Naive thymus-derived CD4-positive, alpha-beta T cell (primary cell): ENCODE results near the gene NR2C2. TPM values are rescaled to one million over a fixed set of nuclear protein-coding genes. Genes with fewer than 3 reads are reported as not detected.

ENCODE experiments used
- ATAC-seq: fragments of 150-1000 bp; cut with Tn5 transposase; 2 replicates; pipeline ENCODE4 v1.10.0; 2021; ENCODE audit warnings: mild to moderate bottlenecking, moderate library complexity
- CTCF ChIA-PET: fragments of 350-600 bp; sonication (Branson Sonifier 250); formaldehyde crosslinking; loops from one replicate; lab custom pipeline; 2021; ENCODE audit warnings: antibody characterized with exemption; lab: Charles Lee
- POLR2A ChIA-PET: fragments of 350-600 bp; sonication (Branson Sonifier 250); formaldehyde crosslinking; loops from one replicate; lab custom pipeline; 2021; ENCODE audit warnings: antibody characterized with exemption, inconsistent platforms; lab: Charles Lee
- DNase-seq, 9 donors: peaks; one replicate each; pipeline versions ENCODE4 v3.0.0 to v3.0.0-alpha.2; 2020 to 2022; ENCODE audit warnings: mixed read lengths in 1 of 9
- H3K27ac ChIP-seq: one replicate; pipeline ENCODE4 v1.7.0; 2013; ENCODE audit warnings: mild to moderate bottlenecking, low read depth, low read length, moderate library complexity
- H3K27me3 ChIP-seq, 2 donors: one replicate each; pipeline ENCODE4 v1.7.0; 2013; ENCODE audit warnings: low read length in 2 of 2, mild to moderate bottlenecking in 2 of 2, moderate library complexity in 2 of 2; ENCODE audit not compliant: control insufficient read depth in 2 of 2, insufficient read depth in 2 of 2
- H3K36me3 ChIP-seq, 3 experiments: 1 replicate in 2 of 3; 2 replicates in 1 of 3; pipeline ENCODE4 v1.7.0; 2013; ENCODE audit warnings: low read length in 3 of 3, mild to moderate bottlenecking in 3 of 3, moderate library complexity in 1 of 3; ENCODE audit not compliant: insufficient read depth in 3 of 3, control insufficient read depth in 2 of 3
- H3K4me1 ChIP-seq, 2 donors: one replicate each; pipeline ENCODE4 v1.7.0; 2013; ENCODE audit warnings: low read length in 2 of 2, mild to moderate bottlenecking in 2 of 2, moderate library complexity in 1 of 2; ENCODE audit not compliant: control insufficient read depth in 2 of 2, insufficient read depth in 2 of 2
- H3K4me3 ChIP-seq: 2 replicates; pipeline ENCODE4 v1.7.0; 2013; ENCODE audit warnings: mild to moderate bottlenecking, low read length
- H3K9me3 ChIP-seq, 3 experiments: 1 replicate in 2 of 3; 2 replicates in 1 of 3; pipeline ENCODE4 v1.7.0; 2013; ENCODE audit warnings: low read length in 3 of 3; ENCODE audit not compliant: control insufficient read depth in 2 of 3
- H3K27ac Mint-ChIP-seq, 9 donors: one replicate each; pipeline ENCODE4 v1.8.0; 2020 to 2022; ENCODE audit warnings: mixed read lengths in 9 of 9, mild to moderate bottlenecking in 8 of 9, moderate library complexity in 5 of 9, inconsistent platforms in 2 of 9
- H3K27me3 Mint-ChIP-seq, 5 donors: one replicate each; pipeline ENCODE4 v1.8.0; 2021 to 2022; ENCODE audit warnings: mixed read lengths in 5 of 5, mild to moderate bottlenecking in 1 of 5
- H3K36me3 Mint-ChIP-seq, 5 donors: one replicate each; pipeline ENCODE4 v1.8.0; 2020 to 2022; ENCODE audit warnings: mixed read lengths in 5 of 5, mild to moderate bottlenecking in 3 of 5, inconsistent platforms in 1 of 5
- H3K4me1 Mint-ChIP-seq, 7 donors: one replicate each; pipeline ENCODE4 v1.8.0; 2020 to 2022; ENCODE audit warnings: mixed read lengths in 7 of 7, mild to moderate bottlenecking in 3 of 7, inconsistent platforms in 1 of 7
- H3K4me3 Mint-ChIP-seq, 10 donors: one replicate each; pipeline ENCODE4 v1.8.0; 2020 to 2022; ENCODE audit warnings: mild to moderate bottlenecking in 10 of 10, mixed read lengths in 10 of 10, moderate library complexity in 6 of 10, inconsistent platforms in 2 of 10
- H3K9me3 Mint-ChIP-seq, 11 donors: one replicate each; pipeline ENCODE4 v1.8.0; 2020 to 2022; ENCODE audit warnings: mixed read lengths in 11 of 11, mild to moderate bottlenecking in 4 of 11, inconsistent platforms in 1 of 11, moderate library complexity in 1 of 11
- intact Hi-C, 2 donors: fragments of 100-400 bp; cut with micrococcal nuclease; formaldehyde crosslinking; loops; one replicate each; pipeline ENCODE4 v1.15.1; 2023
- polyA plus RNA-seq, 2 donors: library from polyadenylated mRNA; unstranded; fragments of 300-500 nt; fragmentation: Illumina TruSeq; gene quantifications; one replicate each; pipeline ENCODE4 v1.2.3, GENCODE V29; 2021
- total RNA-seq, 6 experiments: library from RNA in 5 of 6; stranded (reverse) in 5 of 6; gene quantifications; 1 replicate in 5 of 6; 2 replicates in 1 of 6; pipeline ENCODE4 v1.2.3 and lab custom pipeline; 2021 to 2026

The NR2C2 gene
- total and polyA plus RNA-seq, 7 experiments from 2014 or later, result 12.7 to 96.3 (median 55.7) TPM

DNA sequence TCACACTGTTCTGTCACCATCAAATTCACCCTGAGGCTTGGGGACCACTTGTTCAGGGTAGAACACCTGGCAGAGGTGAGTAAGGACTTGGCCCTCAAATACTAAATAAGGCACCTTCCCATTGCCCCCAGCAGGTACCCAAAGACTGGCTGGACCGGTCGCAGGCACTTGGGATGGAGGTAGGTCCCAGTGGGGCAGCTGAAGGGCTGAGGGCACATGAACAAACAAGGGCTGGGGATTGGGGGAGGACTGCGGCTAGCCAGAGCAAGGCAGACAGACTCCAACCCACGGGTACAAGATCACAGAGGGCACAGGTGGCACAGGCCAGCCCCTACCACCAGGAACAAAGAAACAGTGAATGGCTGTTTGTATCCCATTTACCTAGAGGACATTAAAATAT is 115.9 kb downstream of the NR2C2 start:
- Histone ChIP-seq H3K4me1 (peaks cover 7 to 14% of the 10 kb centered on the region in 2 donors), H3K36me3 (peaks cover 0 to 16% (median 4%) of the 10 kb centered on the region in 3 experiments), H3K27me3 (no peaks in the 10 kb centered on the region), H3K9me3 (no peaks in the 10 kb centered on the region), H3K27ac (no peak overlapping the region), H3K4me3 (no peak overlapping the region)
- Mint-ChIP-seq H3K27me3 (no peaks in the 10 kb centered on the region), H3K4me1 (peaks cover 21 to 36% (median 27%) of the 10 kb centered on the region in 7 donors), H3K4me3 (peak overlapping the region; percentile 94 to 98 (median 96)), H3K36me3 (peaks cover 0 to 16% (median 6%) of the 10 kb centered on the region in 5 donors), H3K27ac (peak overlapping the region in 5 of 9 donors; percentile 11 to 87 (median 68)), H3K9me3 (no peaks in the 10 kb centered on the region)
- ATAC-seq (no peak), DNase-seq (no peak)
- intact Hi-C loops, result loop anchor here in 1 of 2 donors (10.0 kb wide), 1 partner anchor 1638 kb away; the partner anchor contains the start of gene NUP210
- POLR2A ChIA-PET, result no interaction called here
- CTCF ChIA-PET, result no interaction called here

DNA sequence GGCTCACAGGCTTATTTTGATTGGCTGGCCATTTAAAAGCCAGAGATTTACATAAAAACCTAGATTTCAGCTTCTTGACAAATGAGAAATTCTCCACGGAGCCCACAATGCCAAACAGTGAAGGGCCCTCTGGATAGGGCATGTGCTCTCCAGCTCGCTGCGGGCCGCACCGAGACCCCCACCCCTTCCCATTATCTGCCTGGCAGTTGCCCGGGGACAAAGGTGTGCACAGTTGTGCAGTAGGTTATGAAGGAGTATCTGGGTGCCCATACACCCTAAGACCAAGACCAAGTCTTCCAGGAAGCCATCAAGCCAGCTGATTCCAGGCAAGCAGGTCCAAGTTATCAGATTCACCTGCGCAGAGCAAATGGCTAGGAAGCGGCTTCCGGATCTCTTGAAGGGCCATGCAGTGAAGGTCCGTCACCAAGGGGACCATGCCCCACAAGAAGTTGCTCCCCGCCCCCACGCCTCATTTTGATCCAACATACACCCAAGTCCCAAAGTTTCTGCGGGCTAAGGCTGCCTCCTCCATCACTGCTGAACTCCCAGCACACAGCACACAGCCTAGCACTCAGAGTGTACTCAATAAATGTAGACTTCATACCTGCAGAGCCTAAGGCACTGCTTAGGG is 116.4 kb downstream of the NR2C2 start:
- DNase-seq (no peak), ATAC-seq (no peak)
- Histone ChIP-seq H3K4me1 (peaks cover 7 to 14% of the 10 kb centered on the region in 2 donors), H3K36me3 (peaks cover 0 to 11% (median 0%) of the 10 kb centered on the region in 3 experiments), H3K27me3 (no peaks in the 10 kb centered on the region), H3K27ac (peak overlapping the region; percentile 87), H3K9me3 (no peaks in the 10 kb centered on the region), H3K4me3 (peak overlapping the region; percentile 86)
- intact Hi-C loops, result loop anchor here (2.0 to 10.0 kb wide), 2 partner anchors 13 to 1639 kb away; partner anchors contain the start of gene NUP210 (in 1 of the 2)
- H3K36me3 Mint-ChIP-seq, result peaks cover 0 to 11% (median 2%) of the 10 kb centered on the region in 5 donors
- H3K9me3 Mint-ChIP-seq, result no peaks in the 10 kb centered on the region
- POLR2A ChIA-PET, result interaction anchor here (1.1 to 1.5 kb wide), 3 partner anchors 14 to 117 kb away, joined by 3 to 4 read pairs (median 4); no protein-coding TSS in a partner anchor
- H3K27me3 Mint-ChIP-seq, result no peaks in the 10 kb centered on the region
- H3K4me3 Mint-ChIP-seq, result peak overlapping the region; percentile 94 to 98 (median 96)
- peak overlapping the region; percentile 57 to 96 (median 88) for H3K27ac Mint-ChIP-seq
- peaks cover 16 to 31% (median 25%) of the 10 kb centered on the region in 7 donors for H3K4me1 Mint-ChIP-seq
- CTCF ChIA-PET, result interaction anchor here (2.5 kb wide), 1 partner anchor 13 kb away, joined by 14 read pairs; no protein-coding TSS in a partner anchor

DNA sequence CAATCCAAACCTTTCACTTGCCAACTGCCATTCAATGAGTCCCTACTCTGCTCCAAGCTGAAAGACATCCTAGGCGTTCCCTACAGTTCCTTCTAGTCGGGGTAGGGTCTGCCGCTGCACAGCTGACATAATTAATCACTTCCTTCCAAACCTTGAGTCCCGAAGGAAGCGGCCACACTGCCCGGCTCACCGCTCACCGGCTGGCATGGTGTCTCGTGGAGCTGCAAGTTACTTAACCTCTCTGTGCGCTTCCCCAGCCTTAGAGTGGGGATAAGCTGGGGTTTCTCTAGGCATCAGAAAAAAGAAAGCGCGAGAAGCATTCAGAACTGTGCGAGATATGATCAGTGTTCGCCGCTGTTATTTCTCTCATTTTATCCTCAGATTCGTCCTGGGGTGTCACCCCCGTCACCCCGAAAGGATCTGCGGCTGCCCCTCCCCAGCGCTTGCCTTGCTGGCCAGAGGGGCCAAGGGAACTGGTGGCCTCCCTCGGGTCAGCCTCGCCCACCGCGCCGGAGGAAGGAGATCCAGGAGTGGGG is 117.0 kb downstream of the NR2C2 start:
- DNase-seq (peak in 7 of 9 donors; percentile 7 to 45 (median 19)), ATAC-seq (peak; percentile 8)
- H3K4me3 ChIP-seq, result peak overlapping the region; percentile 86

DNA sequence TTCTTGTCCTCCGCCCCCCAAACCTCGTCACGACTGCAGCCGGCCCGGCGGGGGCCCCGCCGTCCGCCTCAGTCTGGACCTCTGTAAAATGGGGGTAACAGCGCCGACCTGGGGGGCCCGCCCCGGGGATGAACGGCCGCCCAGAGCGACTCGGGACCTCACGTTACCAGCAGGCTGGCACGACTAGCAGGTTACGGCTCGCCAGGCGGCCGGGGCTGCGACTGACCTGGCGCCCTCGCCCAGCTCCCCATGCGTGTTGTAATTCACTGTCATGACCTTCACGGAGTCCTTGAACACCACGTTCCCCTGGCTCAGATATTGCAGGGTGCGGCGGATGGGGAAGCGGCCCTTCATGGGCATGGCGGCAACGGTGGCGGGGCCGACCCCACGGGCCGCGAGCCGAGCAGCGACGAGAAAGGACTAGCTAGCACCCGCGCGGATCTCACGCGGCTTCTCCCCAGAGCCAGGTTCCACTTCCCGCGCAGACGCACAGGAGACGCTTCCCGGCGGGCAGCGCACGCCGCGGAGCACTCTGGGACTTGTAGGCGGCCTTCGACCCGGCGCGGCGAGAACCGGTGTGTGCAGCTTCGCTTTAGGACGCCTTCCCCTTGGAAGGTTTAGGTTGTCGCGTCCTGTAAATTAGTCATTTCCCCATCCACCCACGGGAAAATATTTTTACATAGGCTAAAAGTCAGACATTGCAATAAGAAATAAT is 117.6 kb downstream of the NR2C2 start, which contains the start of gene MRPS25:
TSS of gene MRPS25 (minus strand) at position 481 of the 715 bp plus-strand sequence. CDS start at position 360, 121 bp downstream.
- intact Hi-C loops, result loop anchor here (1.0 to 10.0 kb wide), 10 partner anchors 14 to 1640 kb away; partner anchors contain the start of genes CCDC174 (in 2 of the 2), RBSN (in 2 of the 2), BTD (in 1 of the 2) and CHCHD4 (in 1 of the 2)
- POLR2A ChIA-PET, result interaction anchor here (0.5 to 1.6 kb wide), 16 partner anchors 10 to 537 kb away, joined by 3 to 23 read pairs (median 4); partner anchors contain the start of genes BTD, CAPN7, CCDC174 and HACL1

More for the DNA sequence above, 117.0 kb downstream of the NR2C2 start:
- H3K9me3 Mint-ChIP-seq, result no peaks in the 10 kb centered on the region
- peaks cover 0 to 11% (median 0%) of the 10 kb centered on the region in 5 donors for H3K36me3 Mint-ChIP-seq
- H3K4me3 Mint-ChIP-seq, result peak overlapping the region; percentile 94 to 98 (median 96)
- peaks cover 16 to 31% (median 25%) of the 10 kb centered on the region in 7 donors for H3K4me1 Mint-ChIP-seq
- POLR2A ChIA-PET, result interaction anchor here (0.9 to 1.6 kb wide), 12 partner anchors 9 to 537 kb away, joined by 3 to 23 read pairs (median 4); partner anchors contain the start of genes BTD, CAPN7, HACL1 and RBSN
- CTCF ChIA-PET, result interaction anchor here (2.5 kb wide), 1 partner anchor 13 kb away, joined by 14 read pairs; no protein-coding TSS in a partner anchor
- H3K27me3 ChIP-seq, result no peaks in the 10 kb centered on the region
- intact Hi-C loops, result loop anchor here (2.0 to 10.0 kb wide), 2 partner anchors 14 to 1640 kb away; partner anchors contain the start of gene NUP210 (in 1 of the 2)
- H3K4me1 ChIP-seq, result peaks cover 7 to 14% of the 10 kb centered on the region in 2 donors
- no peaks in the 10 kb centered on the region for H3K9me3 ChIP-seq
- peak overlapping the region in 8 of 9 donors; percentile 82 to 96 (median 91) for H3K27ac Mint-ChIP-seq
- peak overlapping the region; percentile 87 for H3K27ac ChIP-seq
- no peaks in the 10 kb centered on the region for H3K27me3 Mint-ChIP-seq
- H3K36me3 ChIP-seq, result peaks cover 0 to 5% (median 0%) of the 10 kb centered on the region in 3 experiments

DNA sequence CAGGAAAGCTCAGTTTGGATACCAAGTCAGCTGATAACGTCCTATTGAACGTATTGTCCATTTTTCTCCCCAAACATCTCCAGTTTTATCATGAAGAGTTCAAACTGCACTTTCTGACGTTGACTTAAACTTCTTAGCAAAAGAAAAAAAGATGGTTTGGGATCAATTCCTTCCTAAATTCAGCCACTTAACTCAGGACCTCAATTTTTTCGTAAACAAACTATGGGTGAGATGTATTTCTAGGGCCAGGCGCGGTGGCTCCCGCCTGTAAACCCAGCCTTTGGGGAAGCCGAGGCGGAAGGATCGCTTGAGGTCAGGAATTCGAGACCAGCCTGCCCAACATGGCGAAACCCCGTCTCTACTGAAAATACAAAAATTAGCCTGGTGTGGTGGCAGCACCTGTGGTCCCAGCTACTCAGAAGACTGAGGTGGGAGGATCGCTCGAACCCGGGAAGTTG is 118.2 kb downstream of the NR2C2 start:
- no peaks in the 10 kb centered on the region for H3K9me3 Mint-ChIP-seq
- ChIA-PET POLR2A (interaction anchor here (0.5 to 1.6 kb wide), 14 partner anchors 10 to 536 kb away, joined by 3 to 23 read pairs (median 4); partner anchors contain the start of genes BTD, CAPN7, CCDC174 and HACL1), CTCF (interaction anchor here (0.6 to 2.5 kb wide), 2 partner anchors 14 to 180 kb away, joined by 3 to 14 read pairs; no protein-coding TSS in a partner anchor)
- Histone ChIP-seq H3K9me3 (no peaks in the 10 kb centered on the region), H3K27me3 (no peaks in the 10 kb centered on the region), H3K27ac (no peak overlapping the region), H3K36me3 (peaks cover 0 to 11% (median 0%) of the 10 kb centered on the region in 3 experiments), H3K4me1 (peaks cover 7 to 14% of the 10 kb centered on the region in 2 donors), H3K4me3 (peak overlapping the region; percentile 86)
- H3K4me3 Mint-ChIP-seq, result peak overlapping the region; percentile 94 to 98 (median 96)
- no peak for DNase-seq
- intact Hi-C loops, result loop anchor here (1.0 to 10.0 kb wide), 10 partner anchors 14 to 1641 kb away; partner anchors contain the start of genes CCDC174 (in 2 of the 2), RBSN (in 2 of the 2), BTD (in 1 of the 2) and CHCHD4 (in 1 of the 2)
- ATAC-seq, result no peak
- H3K27me3 Mint-ChIP-seq, result no peaks in the 10 kb centered on the region
- H3K36me3 Mint-ChIP-seq, result peaks cover 3 to 13% (median 4%) of the 10 kb centered on the region in 5 donors
- H3K4me1 Mint-ChIP-seq, result peaks cover 16 to 34% (median 23%) of the 10 kb centered on the region in 7 donors
- H3K27ac Mint-ChIP-seq, result peak overlapping the region in 8 of 9 donors; percentile 87 to 99 (median 94)

More for the DNA sequence above, 117.6 kb downstream of the NR2C2 start, which contains the start of gene MRPS25:
- CTCF ChIA-PET, result interaction anchor here (2.5 kb wide), 1 partner anchor 14 kb away, joined by 14 read pairs; no protein-coding TSS in a partner anchor
- peaks cover 0 to 10% (median 0%) of the 10 kb centered on the region in 5 donors for H3K36me3 Mint-ChIP-seq
- Histone ChIP-seq H3K27me3 (no peaks in the 10 kb centered on the region), H3K4me3 (peak within 1 kb of the TSS; percentile 86), H3K36me3 (peaks cover 0 to 6% (median 0%) of the 10 kb centered on the region in 3 experiments), H3K9me3 (no peaks in the 10 kb centered on the region), H3K4me1 (peaks cover 7 to 14% of the 10 kb centered on the region in 2 donors), H3K27ac (peak within 1 kb of the TSS; percentile 87)
- H3K9me3 Mint-ChIP-seq, result no peaks in the 10 kb centered on the region
- peak within 1 kb of the TSS; percentile 87 to 99 (median 94) for H3K27ac Mint-ChIP-seq
- H3K4me3 Mint-ChIP-seq, result peak within 1 kb of the TSS; percentile 94 to 98 (median 96)
- no peaks in the 10 kb centered on the region for H3K27me3 Mint-ChIP-seq
- peak; percentile 80 to 90 (median 87) for DNase-seq
- peaks cover 16 to 29% (median 22%) of the 10 kb centered on the region in 7 donors for H3K4me1 Mint-ChIP-seq
- ATAC-seq, result peak; percentile 99
